Fibroblast of skin of left biceps (primary cell): ENCODE measurements around the gene PTEN.
"Not testable (repeated sequence)": the region's sequence is repeated elsewhere in the genome, so short reads cannot be mapped to it uniquely, and the experiment has no call there.

Experiments
- DNase-seq, 2 experiments: peaks; one replicate each; pipeline ENCODE4 v3.0.0-alpha.2; 2013; ENCODE audit warnings: low read depth in 2 of 2

The PTEN gene

GRCh38 chr10:87863053-87863943, at the start of gene PTEN, which contains the start of gene KLLN:
Gene PTEN (plus strand): TSS chr10:87863625. CDS start chr10:87864470, 845 bp downstream.
Gene KLLN (minus strand): TSS chr10:87863533. CDS start chr10:87862487, 1,046 bp downstream.
- peak; percentile 89 to 90 for DNase-seq

- no peak for DNase-seq
Observed at GRCh38 chr10:87816163-87816897, 47.1 kb upstream of the PTEN start.

GRCh38 chr10:87816898-87817608, 46.4 kb upstream of the PTEN start:
- no peak for DNase-seq

GRCh38 chr10:87817609-87818504, 45.6 kb upstream of the PTEN start, which contains the start of gene ATAD1:
Gene ATAD1 (minus strand): TSS chr10:87818226. CDS start chr10:87814599, 3,627 bp downstream.
- DNase-seq: peak; percentile 47 to 50

GRCh38 chr10:87818505-87819288, 44.7 kb upstream of the PTEN start:
- no peak for DNase-seq

- no peak for DNase-seq
Observed at GRCh38 chr10:87819289-87819585, 44.2 kb upstream of the PTEN start.

- DNase-seq: no peak
Observed at GRCh38 chr10:87826653-87827052, 36.8 kb upstream of the PTEN start.

- DNase-seq: no peak
Observed at GRCh38 chr10:87827681-87828080, 35.7 kb upstream of the PTEN start.

GRCh38 chr10:87829051-87829450, 34.4 kb upstream of the PTEN start:
- DNase-seq: not testable (repeated sequence)

GRCh38 chr10:87829986-87830729, 33.3 kb upstream of the PTEN start:
- no peak for DNase-seq

GRCh38 chr10:87836098-87836497, 27.3 kb upstream of the PTEN start:
- no peak for DNase-seq

GRCh38 chr10:87837445-87837844, 26.0 kb upstream of the PTEN start:
- DNase-seq: no peak

GRCh38 chr10:87838650-87839049, 24.8 kb upstream of the PTEN start:
- DNase-seq: no peak

- DNase-seq: no peak
Observed at GRCh38 chr10:87841186-87841585, 22.2 kb upstream of the PTEN start.

- DNase-seq: no peak
Observed at GRCh38 chr10:87842220-87842641, 21.2 kb upstream of the PTEN start.

- DNase-seq: peak in 1 of 2 experiments; percentile 29
Observed at GRCh38 chr10:87842776-87843497, 20.5 kb upstream of the PTEN start.

GRCh38 chr10:87843714-87844113, 19.7 kb upstream of the PTEN start:
- no peak for DNase-seq

GRCh38 chr10:87844837-87845623, 18.4 kb upstream of the PTEN start:
- DNase-seq: no peak
